ENCODE data around the gene SDE2.
"Not testable (repeated sequence)": the region's sequence is repeated elsewhere in the genome, so short reads cannot be mapped to it uniquely, and the experiment has no call there.

Gene SDE2

DNA sequence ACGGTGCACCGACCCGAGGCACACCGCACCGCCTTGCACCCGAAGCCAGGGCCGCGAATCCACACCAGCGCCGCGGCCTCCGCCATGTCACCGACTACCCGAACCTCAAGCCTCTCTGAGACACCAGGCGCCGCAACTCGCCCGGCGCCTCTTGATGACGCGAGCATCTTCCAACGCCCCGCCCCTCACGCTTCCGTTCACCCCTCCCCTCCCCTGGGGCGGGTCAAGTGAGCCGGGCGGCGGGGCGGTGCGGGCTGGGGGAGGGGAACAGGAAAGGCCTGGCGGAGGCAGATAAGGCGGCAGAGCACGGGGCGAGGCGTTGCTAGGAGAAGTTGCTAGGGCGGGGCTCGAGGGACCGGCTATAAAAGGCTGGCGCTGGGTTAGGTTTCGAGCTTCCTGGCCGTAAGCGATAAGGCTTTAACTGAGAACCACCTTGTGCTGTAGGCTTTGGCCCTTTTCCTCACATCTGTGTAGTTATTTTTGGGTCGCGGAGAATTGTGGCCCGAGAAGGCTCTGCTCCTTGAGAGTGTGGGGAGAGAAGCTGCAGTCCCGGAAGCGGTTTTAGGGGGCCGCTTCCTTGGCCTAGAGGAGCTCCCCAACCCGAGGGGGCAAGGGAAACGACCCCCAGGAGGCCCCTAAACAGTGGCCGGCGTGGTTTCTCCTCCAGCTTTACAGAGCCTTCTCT is at the start of gene SDE2:
TSS of gene SDE2 (minus strand) at position 117 of the 685 bp plus-strand sequence. CDS start at position 86, 31 bp downstream.
- peak; percentile 97 for DNase-seq

GRCh38 chr1:226048886-226049285 is 49.7 kb upstream of the SDE2 start:
- no peak for DNase-seq

- no peak for DNase-seq
These were observed 48.4 kb upstream of the SDE2 start for GRCh38 chr1:226047495-226047894.

GRCh38 chr1:226046240-226046639 is 47.1 kb upstream of the SDE2 start:
- peak; percentile 61 for DNase-seq

- no peak for DNase-seq
These were observed 45.5 kb upstream of the SDE2 start for GRCh38 chr1:226044514-226045101.

GRCh38 chr1:226041419-226041818 is 42.3 kb upstream of the SDE2 start:
- no peak for DNase-seq

DNA sequence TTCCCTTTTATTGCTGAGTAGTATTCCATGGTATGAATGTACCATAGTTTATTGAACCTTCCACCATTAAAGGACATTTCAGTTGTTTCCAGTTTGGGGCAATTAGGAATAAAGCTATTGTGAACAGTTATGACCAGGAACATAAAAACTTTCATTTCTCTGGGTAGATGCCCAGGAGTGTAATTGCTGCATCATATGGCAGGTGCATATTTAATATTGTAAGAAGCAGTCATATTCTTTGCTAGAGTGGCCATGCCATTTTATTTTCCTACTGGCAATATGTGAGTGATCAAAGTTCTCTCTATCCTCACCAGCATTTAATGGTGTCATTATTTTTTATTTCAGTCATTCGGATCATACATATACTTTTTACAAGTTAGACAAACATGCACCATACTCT is 39.5 kb upstream of the SDE2 start:
- DNase-seq: no peak

- no peak for DNase-seq
These were observed 36.8 kb upstream of the SDE2 start for GRCh38 chr1:226035915-226036314.

DNA sequence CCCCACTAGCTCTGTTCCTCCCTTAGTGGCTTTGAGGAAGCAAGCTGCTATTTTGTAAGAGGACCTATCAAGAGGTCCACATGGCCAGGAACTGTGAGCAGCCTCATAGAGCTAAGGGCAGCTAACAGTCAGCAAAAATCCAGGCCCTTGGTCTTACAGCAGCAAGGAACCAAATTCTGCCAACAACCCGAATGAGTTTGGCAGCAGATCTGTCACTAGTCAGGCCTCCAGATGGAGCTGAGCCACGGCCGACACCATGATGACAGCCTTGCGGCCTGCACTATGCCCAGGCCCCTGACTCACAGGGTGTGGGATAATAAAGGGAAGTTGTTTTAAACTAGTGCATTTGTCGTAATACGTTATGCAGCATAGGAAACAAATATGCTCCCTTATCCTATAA is 35.3 kb upstream of the SDE2 start:
- DNase-seq: peak; percentile 65

DNA sequence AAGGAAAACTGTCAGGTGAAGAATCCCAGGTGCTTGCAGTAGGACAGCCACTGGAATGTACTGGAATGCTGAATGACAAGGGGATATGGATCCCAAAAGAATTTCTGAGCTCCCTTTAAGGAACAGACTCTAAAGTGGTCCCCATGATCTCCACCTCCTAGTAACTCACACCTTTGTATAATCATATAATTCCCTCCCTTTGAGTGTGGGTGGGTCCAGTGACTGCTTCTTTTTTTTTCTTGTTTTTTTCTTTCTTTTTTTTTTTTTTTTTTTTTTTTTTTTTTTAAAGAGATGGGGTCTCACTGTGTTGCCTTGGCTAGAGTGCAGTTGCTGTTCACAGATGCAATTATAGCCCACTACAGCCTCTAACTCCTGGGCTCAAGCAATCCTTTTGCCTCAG is 34.8 kb upstream of the SDE2 start:
- DNase-seq: no peak

- no peak for DNase-seq
These were observed 34.4 kb upstream of the SDE2 start for GRCh38 chr1:226033582-226033981.

DNA sequence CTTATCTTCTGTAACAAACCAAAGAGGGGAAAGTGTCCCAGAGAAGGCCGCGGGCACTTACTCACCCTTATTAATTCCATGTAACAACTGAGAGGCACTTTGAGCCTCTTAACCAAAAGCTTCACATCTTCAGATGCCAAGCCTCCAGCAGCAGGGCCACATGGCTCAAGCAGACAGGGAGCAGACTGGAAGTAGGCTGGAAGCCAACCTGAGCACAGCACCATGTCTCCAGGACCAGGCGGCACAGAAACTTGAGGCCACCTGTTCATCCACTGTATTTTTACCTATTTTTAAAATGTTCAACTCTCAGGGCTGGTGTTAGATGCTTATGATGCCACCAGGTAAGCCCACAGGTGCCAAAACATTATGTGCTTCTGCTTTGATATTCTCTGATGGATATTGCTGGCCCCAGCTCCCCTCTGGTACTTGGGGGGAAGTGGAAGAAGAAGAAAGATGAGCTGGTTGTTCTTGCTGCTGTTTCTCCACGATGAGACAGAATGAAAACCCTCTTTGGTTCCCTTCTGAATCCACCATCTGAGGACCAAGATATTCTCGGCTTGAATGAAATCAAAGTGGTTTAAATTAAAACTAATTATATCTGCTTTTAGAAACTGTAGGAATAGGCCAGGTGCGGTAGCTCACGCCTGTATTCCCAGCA is 30.6 kb upstream of the SDE2 start:
- no peak for DNase-seq

- no peak for DNase-seq
These were observed 30.0 kb upstream of the SDE2 start for GRCh38 chr1:226029093-226029496.

DNA sequence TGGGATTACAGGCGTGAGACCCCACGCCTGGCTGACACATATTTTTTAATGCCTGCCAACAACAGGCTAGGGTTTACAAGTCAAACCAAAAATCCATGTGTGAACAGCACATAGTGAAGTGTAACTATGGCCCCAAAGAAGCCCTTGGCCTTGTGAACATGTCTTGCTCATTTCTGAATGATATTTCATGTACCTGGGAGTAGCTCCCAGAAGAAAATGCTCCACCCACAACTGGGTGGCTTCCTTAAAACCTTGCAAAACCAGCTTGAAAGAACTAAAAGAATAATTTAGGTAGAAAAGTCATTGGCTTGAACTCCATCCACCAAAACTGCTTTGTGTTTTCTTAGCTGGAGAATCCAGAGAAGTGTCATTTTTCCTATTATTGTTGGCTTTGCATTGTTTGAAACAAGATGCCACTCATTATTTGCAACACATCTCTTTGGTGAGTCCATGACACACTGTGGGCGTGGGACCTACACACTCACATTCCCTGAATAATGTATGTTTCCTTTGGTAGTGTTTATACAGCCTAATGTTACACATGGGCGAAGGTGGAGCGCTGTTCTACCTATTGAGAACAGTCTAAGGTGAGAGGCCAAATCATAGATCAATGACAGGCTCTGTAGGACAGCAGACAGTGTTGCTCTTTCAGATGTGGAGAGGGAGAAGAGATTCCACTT is 28.5 kb upstream of the SDE2 start:
- DNase-seq: no peak

- no peak for DNase-seq
These were observed 27.7 kb upstream of the SDE2 start for GRCh38 chr1:226026833-226027232.

DNA sequence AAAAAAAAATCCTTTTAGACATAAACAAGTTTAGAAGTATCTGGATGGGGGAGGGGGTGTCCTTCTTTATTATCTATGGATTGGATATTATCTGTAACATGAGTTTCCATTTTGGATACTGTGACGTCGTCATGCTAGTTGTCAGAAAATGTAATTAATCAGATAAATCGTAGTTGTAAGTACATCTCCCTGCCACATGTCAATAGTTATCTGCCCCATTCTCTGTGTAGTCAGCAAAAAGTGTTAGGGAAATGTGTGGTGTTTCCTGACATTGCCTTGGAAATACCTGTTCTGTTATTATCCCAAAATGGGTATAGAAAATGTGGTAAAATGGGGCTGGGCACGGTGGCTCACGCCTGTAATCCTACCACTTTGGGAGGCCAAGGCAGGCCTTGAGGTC is 24.6 kb upstream of the SDE2 start:
- DNase-seq: no peak

- DNase-seq: no peak
These were observed 22.7 kb upstream of the SDE2 start for GRCh38 chr1:226021801-226022200.

- DNase-seq: no peak
These were observed 22.3 kb upstream of the SDE2 start for GRCh38 chr1:226021401-226021800.

GRCh38 chr1:226019572-226019971 is 20.4 kb upstream of the SDE2 start:
- no peak for DNase-seq

DNA sequence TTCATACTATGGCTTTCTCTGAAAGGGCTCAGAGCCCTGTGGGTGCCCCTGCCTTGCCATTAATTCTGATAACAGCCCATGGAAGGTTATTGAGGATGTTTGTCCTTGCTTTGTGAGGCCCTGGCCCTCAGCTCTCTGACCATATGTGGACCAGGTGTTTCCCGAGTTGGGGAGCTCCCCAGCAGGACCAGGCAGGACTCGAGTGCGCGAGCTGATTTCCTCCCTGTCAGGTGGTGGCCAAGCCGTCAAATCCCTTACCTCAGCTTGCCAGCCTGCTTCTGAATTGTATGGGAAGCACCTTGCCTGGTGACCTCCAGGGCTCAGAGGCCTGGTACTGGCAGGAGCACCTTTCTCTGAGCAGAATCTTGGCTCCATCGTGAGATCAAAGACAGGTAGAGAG is 17.9 kb upstream of the SDE2 start:
- no peak for DNase-seq

- no peak for DNase-seq
These were observed 10.5 kb upstream of the SDE2 start for GRCh38 chr1:226009650-226010044.

GRCh38 chr1:226007126-226007892 is 8.2 kb upstream of the SDE2 start:
- DNase-seq: not testable (repeated sequence)

DNA sequence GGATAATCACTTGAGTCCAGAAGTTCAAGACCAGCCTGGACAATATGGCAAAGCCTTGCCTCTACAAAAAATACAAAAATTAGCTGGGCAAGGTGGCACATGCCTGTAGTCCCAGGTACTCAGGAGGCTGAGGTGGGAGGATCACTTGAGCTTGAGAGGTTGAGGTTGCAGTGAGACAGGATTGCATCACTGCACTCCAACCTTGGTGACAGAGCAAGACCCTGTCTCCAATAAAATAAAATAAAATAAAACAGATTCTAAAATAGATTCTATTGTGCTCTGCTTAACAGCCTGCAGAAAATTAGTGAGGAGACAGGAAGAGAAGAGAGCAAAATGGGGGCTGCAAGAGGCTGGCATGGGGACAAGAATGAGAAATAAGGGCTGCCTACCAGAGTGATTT is 7.5 kb upstream of the SDE2 start:
- DNase-seq: no peak

All from HCEC 1CT (cell line).